Erythroblast (primary cell): ENCODE measurements around the gene ZNF831.

Experiments
- GATA1 ChIP-seq: IDR thresholded peaks from 2 replicates; pipeline ENCODE4 v1.6.1; 2011; ENCODE audit warnings: low read depth, mild to moderate bottlenecking, control low read depth, low read length, moderate library complexity
- POLR2A ChIP-seq: IDR thresholded peaks from 2 replicates; pipeline ENCODE4 v1.6.1; 2011; ENCODE audit warnings: mild to moderate bottlenecking, low read length

DNA sequence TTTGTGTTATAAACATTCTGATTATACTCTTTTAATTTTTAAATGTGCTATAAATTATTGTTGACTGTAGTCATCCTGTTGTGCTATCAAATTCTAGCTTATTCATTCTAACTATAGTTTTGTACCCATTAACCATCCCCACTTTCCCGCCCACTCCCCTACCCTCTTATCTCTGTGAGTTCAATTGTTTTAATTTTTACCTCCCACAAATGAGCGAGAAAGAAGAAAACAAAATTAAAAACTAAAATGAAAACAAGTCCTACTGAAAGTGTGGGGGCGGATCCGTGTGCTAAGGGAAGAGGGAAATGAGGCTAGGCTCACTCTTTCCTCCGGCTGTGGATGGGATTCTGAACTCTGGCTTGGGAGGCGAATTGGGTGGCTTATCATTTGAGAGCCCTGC, 6.6 kb upstream of the ZNF831 start:
- TF ChIP-seq POLR2A: no peak
- no peak for TF ChIP-seq GATA1
